H1 (cell line): ENCODE data around the gene CISH. TPM values are rescaled to one million over a fixed set of nuclear protein-coding genes. Genes with fewer than 3 reads are reported as not detected.

Experiments
- BACH1 ChIP-seq: IDR thresholded peaks from 2 replicates; pipeline ENCODE4 v1.6.1; 2012; ENCODE audit warnings: low read length, improper control_type of control experiment
- CEBPB ChIP-seq: IDR thresholded peaks from 2 replicates; pipeline ENCODE4 v1.6.1; 2012; ENCODE audit warnings: low read depth, low read length
- GABPA ChIP-seq: IDR thresholded peaks from 2 replicates; pipeline ENCODE4 v1.6.1; 2011; ENCODE audit warnings: mild to moderate bottlenecking, low read length, moderate library complexity, borderline replicate concordance; ENCODE audit not compliant: insufficient read depth
- SRF ChIP-seq: IDR thresholded peaks from 2 replicates; pipeline ENCODE4 v1.6.1; 2011; ENCODE audit warnings: mild to moderate bottlenecking, low read depth, low read length, moderate library complexity
- TAF7 ChIP-seq: optimal IDR thresholded peaks from 2 replicates; pipeline ENCODE3; 2011; ENCODE audit warnings: low read depth, mild to moderate bottlenecking, inconsistent platforms, low read length, moderate library complexity, borderline replicate concordance
- TEAD4 ChIP-seq: IDR thresholded peaks from 2 replicates; pipeline ENCODE4 v1.6.1; 2012; ENCODE audit warnings: low read depth, low read length, inconsistent platforms, mixed read lengths
- polyA plus RNA-seq, 7 experiments: library from polyadenylated mRNA; depleted of rRNA in 3 of 7; stranded (reverse) in 5 of 7; unstranded in 2 of 7; fragments of >200 nt in 5 of 7; fragments of 200-250 nt in 2 of 7; gene quantifications; 1 replicate in 5 of 7; 2 replicates in 1 of 7; 4 replicates in 1 of 7; pipeline versions ENCODE4 v1.2.1 to v1.2.3, GENCODE V29; 2011 to 2013; ENCODE audit warnings: missing spikeins in 2 of 7, mixed read lengths in 2 of 7
- total RNA-seq: library from RNA; stranded (reverse); fragmentation: NEBNext Ultra II Directional; extraction: Animal tissue kit (Norgen Biotek cat#: 25700); gene quantifications from 2 replicates; pipeline ENCODE4 v1.2.1, GENCODE V29; 2021

Gene CISH
- total and polyA plus RNA-seq, 2 of the 8 experiments (the other 6 are each of a cell fraction or from before 2014, with no cell fraction given): 1.9 to 2.2 TPM

DNA sequence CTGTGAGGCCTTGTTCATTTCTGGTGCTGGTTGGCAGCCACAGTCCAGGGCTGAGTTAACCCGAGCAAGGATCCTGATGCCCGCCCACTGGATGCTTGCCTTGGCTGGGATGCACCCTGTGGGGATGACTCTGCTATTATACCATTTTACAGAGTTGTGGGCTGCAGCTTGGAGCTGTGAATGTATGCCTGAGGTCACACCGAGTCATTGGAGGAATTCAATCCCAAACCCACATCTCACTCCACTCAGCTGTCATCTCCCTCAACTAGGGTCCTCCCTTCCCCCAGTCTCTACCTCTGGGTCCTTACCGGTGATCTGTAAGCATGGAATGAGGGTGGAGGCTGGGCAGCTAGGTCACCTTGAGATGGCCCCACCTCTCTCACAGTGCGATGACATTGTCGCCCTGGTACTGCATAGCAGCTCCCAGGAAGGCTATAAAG lies 27.5 kb upstream of the CISH start (continued):
- TF ChIP-seq TEAD4 (no peak), SRF (no peak), TAF7 (no peak), BACH1 (no peak), CEBPB (no peak), GABPA (no peak)
